ENCODE results near the gene NHERF2.

Gene NHERF2

DNA sequence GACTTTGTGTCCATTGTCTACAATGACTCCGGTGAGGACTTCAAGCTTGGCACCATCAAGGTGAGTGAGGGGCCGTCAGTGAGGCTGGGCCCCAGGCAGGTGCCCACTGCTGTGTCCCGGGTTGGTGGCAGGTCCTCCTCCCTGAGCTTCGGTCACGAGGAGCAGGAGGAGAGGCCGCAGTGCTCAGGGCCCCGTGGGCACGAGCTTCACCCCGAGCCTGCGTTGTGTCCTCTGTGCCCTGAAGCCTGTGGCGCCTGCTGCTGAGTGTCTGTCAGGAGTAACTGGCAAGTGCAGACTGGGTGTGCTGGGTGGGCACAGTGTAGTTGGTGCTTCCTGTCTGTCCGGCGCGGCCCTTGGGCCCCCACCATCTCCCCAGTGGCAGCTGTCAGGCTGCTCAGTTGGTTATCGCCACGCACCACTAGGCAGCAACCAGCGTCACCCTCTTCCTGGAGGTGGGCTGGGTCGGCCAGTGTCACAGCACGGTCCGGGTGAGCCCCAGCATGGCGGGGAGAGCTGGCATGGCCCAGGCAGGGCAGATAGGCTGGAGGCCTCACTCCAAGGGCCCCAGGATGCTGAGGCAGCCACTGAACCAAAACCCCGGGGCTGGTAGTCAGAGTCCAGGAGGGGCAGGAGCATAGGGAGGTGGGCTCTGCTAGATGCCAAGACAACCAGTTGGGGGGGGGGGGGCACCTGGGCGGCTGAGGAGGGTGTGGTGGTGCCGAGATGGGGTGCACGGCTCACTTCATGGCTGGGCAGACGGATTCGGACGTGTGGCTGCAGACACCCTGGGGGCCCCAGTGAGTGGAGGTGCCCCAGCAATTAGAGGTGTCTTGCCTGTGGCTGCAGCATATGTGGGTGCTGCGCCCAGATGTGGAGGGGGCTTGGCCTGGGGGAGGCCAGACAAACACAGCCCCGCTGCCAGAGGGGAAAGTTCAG, 60.4 kb downstream of the NHERF2 start:
- TF ChIP-seq, protein P1, sequence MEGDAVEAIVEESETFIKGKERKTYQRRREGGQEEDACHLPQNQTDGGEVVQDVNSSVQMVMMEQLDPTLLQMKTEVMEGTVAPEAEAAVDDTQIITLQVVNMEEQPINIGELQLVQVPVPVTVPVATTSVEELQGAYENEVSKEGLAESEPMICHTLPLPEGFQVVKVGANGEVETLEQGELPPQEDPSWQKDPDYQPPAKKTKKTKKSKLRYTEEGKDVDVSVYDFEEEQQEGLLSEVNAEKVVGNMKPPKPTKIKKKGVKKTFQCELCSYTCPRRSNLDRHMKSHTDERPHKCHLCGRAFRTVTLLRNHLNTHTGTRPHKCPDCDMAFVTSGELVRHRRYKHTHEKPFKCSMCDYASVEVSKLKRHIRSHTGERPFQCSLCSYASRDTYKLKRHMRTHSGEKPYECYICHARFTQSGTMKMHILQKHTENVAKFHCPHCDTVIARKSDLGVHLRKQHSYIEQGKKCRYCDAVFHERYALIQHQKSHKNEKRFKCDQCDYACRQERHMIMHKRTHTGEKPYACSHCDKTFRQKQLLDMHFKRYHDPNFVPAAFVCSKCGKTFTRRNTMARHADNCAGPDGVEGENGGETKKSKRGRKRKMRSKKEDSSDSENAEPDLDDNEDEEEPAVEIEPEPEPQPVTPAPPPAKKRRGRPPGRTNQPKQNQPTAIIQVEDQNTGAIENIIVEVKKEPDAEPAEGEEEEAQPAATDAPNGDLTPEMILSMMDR (IDR thresholded peaks at IDR 0.05; ENCODE audit: low read depth, low read length, missing control alignments) = no peak
- H3K27me3 ChIP-seq (replicated peaks) = no peaks in the 10 kb centered on the region
- no peak overlapping the region for H3K4me3 ChIP-seq (ENCODE audit: low read depth, low read length)
- H3K36me3 ChIP-seq (replicated peaks) = peaks cover 71% of the 10 kb centered on the region
- no peak for DNase-seq
- H3K27ac ChIP-seq = no peak overlapping the region
- in situ Hi-C loops (cut with HindIII; ENCODE audit: low pct_ligation_motif_present, low sequenced_read_pairs) = no loop called here

DNA sequence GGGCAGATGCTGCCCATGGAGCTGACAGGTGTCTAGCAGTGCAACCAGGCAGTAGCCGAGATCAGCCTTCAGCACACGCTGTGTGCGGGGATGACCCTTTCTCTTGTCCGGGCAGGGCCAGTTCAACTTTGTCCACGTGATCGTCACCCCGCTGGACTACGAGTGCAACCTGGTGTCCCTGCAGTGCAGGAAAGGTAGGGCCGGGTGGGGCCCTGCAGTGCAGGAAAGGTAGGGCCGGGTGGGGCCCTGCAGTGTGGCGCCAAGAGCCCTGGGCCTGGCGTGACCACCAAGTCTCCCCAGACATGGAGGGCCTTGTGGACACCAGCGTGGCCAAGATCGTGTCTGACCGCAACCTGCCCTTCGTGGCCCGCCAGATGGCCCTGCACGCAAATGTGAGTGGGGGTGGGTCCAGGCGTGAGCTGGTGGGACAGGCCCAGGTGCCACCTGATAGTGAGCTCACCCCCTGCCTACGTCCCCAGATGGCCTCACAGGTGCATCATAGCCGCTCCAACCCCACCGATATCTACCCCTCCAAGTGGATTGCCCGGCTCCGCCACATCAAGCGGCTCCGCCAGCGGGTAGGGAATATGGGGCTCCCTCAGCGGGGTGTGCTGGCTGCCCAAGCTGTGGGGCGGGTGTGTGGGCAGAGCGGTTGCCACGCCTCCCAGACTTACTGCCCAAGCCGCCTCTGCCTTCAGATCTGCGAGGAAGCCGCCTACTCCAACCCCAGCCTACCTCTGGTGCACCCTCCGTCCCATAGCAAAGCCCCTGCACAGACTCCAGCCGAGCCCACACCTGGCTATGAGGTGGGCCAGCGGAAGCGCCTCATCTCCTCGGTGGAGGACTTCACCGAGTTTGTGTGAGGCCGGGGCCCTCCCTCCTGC, 61.3 kb downstream of the NHERF2 start:
- H3K4me3 ChIP-seq (ENCODE audit: low read depth, low read length) = no peak overlapping the region
- TF ChIP-seq, protein P1 (IDR thresholded peaks at IDR 0.05; ENCODE audit: low read depth, low read length, missing control alignments) = no peak
- no peak for DNase-seq
- H3K27me3 ChIP-seq (replicated peaks) = no peaks in the 10 kb centered on the region
- no peak overlapping the region for H3K27ac ChIP-seq
- in situ Hi-C loops (cut with HindIII; ENCODE audit: low pct_ligation_motif_present, low sequenced_read_pairs) = no loop called here
- H3K36me3 ChIP-seq (replicated peaks) = peaks cover 74% of the 10 kb centered on the region
